NCI-H2227 (cell line): ENCODE measurements around the gene AOPEP.

Experiments
- DNase-seq: peaks from one replicate; lab custom pipeline; 2025; ENCODE audit not compliant: unreplicated experiment; lab: John Stamatoyannopoulos, UW

AOPEP gene

DNA sequence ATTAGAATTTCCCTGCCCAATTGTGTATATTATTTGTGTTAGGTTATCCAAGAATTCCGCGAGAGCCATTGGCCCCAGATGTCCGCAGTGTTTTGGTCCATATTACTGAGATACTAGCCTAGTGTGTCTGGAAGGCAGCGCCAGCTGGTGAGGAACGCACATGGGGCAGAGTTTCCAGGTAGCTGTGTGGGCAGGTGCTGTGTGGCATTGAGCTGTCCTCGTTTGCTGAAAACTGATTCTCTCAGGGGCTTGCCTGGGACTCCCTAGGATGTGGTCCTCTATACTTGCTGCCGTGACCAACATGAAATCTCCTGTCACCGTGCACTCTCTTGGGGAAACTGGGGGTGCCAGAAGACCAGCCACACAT, 302.3 kb downstream of the AOPEP start:
- no peak for DNase-seq

DNA sequence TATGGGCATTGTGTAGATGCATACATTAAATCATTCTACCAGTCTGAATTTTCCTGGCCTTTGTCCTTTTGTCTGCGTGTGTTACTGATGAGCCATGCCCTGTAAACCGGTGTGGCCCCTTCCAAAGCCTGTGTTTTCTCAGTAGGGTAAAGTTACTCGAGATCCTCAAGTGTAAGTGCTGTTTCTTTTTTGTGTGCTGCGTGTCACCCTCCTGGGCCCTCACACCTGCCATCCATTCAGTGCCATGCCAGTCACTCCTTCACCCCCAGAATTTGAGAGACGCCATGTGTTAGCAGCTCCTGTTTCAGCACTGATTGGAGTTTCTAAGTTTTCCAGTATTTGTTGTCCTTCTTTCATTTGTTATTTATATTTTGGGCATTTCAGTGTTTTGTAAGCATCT, 302.8 kb downstream of the AOPEP start:
- no peak for DNase-seq

DNA sequence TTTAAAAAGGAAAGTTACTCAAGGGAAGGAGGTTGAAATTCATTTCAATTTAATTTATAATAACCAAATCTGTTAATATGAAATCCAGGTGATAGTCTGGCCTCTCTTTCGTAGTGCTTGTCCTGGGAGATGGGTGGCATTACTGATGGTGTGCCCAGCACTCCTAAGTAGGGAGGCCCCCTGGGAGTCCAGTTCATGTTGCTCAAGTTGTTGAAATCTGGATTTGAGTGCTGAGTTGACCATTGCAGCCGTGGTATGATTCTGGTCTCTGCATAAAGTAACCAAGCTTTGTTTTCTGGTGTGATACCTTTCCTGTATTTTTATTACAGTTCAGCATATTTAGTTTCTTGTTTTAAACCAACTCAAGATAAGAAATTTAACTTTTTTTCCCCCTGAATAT, 303.2 kb downstream of the AOPEP start:
- no peak for DNase-seq

DNA sequence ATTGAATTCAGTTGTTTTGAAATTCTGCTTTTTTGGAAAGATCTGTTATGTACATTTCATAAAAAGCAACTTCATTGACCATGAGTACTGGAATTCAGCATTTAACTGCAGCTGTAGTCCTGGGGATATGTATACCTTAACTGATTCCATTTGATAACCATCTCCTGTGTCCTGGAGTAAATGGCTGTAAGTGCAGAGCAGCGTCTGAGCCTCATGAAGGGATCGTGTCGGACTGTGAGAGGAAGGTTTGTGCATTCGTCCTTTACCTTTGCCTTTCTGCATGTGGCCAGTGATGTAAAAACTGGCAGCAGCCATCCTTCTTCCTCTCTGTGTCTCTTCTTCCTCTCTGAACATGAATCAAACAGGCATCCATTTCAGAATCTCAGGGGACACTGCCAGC, 303.8 kb downstream of the AOPEP start:
- no peak for DNase-seq

DNA sequence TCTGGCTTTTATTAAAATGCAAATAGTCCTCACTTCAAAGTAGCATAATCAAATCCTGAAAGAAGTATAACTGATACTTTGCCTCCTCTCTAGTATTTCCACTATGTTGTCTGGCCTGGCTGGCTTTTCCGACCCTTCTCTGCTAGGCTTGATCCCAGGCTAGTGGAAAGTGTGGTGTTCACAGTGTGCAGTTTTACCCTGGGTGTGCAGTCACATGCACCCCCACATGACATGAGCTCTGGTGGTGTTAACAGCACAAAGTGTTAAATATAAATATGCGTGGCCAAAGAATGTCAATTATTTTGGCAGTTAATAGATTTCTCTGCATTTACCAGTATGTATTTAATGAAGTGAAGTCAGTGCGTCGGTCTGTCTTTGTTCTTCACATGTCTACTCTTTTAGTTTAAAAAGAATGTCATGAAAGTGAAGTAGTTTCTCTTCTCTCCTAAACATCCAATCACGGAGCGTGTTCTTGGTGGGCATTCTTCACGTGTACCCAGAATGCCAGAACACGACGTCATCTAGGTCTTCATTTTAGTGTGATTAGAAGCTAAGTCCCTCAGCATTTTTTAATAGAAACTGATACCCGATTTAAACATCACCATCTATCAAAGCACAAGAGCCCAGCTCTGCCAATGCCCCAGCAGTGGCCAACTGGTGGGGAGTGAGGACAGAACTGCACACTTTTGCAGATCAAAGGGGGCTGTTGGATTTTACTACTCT, 304.6 kb downstream of the AOPEP start:
- no peak for DNase-seq

DNA sequence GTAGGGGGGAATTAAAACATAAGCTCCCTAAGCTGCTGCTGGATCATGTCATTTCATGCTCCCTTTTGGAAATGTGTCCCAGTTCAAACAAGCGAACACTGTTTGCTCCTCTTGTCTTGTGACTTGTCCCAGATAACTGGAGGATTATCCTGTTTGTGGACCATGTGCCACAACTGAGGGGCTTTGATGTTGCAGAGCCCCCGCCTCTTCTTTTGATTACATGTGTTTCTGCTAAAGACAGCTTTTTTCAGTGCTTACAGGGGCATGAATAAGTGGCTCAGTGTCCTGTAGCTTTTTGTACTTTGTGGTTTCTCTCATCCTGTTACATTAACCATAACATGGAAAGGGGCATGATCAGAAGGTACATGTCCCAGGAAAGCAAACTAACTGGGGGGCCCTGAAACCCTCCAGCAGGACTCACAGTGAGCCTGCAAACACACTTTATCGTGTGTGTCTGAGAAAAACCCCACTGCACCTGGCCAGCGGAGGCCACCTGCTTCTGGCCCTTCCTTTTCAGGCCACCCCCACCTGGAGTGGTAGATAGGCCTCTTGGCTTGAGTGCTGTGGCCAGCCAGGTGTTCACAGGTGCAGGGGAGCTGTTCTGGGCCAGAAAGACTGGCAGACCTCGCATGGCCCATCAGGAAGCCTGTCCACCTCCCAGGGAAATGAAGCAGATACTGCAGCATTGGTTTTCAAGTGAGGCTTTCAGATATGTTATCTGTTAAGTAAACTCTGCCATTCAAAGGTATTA, 305.4 kb downstream of the AOPEP start:
- no peak for DNase-seq

DNA sequence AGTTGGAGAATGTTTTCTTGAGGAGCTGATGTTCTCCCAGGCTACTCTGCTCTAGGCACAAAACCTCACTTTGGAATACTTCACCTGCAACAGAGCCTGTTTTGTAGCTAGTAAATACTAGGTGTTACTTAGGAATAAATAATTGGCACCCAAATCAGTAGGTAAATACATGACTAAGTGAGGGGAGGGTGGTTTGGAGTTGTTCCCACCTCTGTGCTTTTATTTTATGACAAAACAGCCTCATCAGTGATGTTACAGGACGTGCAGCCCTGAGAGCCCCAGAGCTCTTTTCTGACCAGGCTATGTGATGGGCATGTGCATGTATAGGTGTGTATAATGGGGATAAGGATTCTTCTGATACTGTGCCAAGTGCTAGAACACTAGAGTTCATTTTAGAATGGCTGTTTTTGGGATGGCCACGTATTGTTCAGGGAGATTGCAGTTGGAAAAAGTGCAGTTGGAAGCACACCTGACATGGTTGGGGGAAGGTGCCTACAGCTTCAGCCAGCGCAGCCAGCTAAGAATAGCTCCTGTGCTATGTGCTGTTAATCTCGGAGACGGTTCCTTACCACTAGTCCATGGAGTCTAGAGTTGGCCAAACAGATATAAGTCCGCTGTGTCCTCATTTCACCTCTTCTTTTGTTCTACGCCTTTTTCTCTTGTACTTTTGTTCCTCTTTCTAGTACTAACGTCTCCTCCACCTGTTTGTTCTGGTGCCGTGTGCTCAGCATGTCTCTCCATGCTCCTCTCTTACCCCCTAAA, 306.3 kb downstream of the AOPEP start:
- DNase-seq: no peak

DNA sequence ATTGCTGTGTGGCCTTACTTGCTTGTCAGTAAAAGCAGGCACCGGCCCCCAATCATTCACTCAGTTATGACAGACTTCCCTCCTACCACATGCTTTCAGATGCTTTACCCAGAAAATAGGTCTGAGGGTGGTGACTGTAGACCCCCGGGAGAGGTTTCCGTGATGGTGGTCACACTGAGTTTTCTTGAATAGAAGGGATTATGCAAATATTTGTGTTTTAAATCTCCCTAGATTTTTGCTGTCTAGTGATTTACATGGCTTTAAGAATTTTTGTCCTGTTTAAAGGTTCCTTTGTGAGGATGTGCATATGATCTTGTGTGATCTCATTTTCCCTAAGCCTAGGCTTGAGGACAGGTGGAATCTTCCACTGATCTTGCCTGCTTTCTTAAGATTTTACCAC, 309.3 kb downstream of the AOPEP start:
- DNase-seq: no peak

DNA sequence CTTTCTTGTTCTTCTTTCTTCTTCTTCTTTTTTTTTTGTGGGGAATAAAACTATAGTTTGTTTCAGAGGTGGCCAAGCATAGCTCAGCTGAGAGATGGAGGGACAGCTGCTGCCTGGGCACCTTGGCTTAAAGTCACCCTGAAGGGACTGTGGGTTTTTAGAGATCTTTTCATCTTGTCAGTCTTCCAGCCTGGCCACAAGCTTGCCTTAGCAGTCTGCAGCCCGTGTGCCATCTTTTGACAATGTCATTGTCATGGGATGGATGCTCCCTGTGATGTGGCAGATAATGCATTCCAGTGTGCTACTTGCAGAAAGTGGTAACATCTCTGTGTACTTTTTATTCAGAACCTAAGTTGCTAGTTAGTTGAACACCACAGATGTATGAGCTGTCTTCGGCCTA, 310.2 kb downstream of the AOPEP start:
- DNase-seq: no peak

DNA sequence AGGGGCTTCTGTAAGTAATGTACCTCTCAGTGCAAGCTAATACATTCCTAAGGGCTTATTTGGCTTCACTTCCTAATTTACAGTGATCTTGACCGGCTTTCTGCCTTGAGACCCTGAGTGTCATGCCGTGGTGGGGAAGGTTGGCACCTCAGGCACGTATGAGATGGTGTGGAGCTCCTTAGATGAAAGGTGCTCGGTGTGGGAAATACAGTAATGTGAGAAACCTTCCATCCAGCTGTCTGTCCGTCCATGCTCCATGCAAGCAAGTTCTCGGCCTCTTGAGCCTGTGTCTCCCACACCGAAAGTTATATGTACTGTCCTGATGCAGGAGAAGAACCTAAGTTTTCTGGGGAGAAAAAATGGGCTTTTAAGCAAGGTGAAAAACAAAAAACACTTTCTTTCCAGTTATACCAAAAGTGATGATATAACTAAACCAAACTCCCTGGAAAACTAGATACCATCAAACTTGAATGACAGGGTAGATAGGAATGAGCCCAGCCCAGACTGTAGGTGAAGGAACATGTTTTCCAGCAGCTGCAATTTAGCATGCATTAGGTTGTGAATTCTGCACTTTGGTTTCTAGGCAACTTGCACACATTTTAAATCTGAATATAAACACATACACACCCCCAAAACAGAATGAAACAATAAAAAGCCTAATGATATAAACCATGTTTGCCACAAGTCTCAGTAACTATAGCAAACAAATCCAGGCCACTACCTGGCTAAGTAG, 311.5 kb downstream of the AOPEP start:
- DNase-seq: no peak

DNA sequence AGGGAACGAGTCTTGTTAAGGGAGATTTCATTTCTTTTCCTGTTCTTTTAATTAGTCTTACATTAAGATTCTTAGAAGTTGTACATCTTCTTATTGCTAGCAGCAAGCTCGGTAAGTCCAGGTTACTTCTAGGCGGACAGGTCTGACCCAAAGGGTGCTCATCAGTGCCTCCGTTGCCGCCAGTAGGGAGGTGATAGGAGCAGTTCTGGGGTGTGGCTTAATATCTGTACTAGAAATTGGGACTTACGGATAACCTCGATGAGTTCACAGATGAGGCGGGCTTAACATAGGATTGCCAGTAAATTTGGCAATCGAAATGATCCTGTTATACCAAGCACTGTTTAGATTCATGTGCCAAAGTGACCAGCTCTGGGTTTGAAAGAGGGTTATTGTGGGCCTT, 312.2 kb downstream of the AOPEP start:
- no peak for DNase-seq

DNA sequence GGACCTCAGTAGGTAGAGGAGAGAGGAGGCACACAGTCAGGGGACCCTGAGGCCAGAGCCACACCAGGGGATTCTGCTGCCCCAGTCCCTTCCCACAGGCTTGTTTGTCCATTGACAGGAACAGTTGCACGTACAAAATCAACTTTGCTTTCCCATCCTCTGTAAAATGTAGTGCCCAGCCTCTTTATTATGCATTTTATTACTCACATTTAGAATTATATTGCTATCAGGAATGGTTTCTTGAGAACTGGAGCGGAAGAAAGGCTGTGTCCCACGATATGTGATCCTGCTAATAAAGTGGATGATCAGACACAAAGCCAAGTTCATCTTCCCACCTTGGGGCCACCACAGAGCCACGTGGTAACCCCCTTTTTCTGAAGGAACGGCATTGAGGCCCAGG, 313.6 kb downstream of the AOPEP start:
- DNase-seq: no peak

DNA sequence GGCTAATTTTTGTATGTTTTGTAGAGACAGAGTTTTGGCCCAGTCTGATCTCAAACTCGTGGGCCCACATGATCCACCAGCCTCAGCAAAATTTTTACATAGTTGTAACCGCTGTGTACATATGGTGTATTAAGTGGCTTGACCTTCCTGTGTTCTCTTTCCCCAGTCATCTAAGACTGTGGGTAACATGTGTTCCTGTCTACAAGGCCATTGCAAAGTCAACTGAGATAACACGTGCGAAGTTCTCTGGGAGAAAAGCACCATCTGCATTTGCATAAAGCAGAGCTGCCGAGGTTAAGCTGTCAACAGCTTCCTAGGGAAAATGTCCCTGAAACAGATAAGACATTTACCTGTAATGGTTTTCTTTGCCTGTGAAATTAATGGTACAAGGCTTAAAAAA, 317.3 kb downstream of the AOPEP start:
- DNase-seq: no peak

DNA sequence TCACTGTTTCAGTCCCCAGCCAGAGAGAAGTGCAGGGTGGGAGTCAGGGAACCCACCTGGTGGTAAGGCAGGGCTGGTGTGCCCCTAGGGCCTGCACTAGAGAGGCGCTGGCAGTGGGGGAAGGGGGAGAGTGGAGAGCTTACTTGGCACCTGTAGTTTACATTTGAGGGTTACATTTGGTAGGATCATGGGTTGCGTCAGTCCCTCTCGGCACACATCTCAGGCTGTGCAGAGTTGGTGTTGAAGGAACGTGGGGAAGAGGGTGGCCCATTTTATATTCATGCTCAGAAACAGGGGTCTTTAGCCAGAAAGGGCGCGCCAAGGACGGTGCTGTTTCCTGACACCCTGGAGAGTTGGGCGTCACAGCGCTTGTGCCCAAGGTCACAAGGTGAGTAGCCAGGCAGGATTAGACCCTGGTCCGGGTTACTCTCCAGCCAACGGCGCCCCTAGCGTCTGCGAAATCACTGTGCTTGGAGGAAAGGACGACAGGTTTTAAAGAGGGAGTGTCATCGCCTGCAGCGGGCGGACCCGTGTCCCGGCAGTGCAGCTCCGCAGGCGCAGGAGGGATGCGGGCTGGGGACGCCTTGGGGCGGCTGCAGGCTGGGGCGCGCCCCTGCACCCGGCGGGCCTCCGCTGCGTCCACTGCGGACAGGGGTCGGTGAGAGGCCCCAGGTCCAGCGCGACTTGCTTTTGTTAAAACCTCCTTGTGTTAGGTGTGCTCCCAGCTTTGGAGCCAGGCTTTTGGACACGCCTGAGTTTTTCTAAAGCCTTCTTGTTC, 318.4 kb downstream of the AOPEP start:
- no peak for DNase-seq

DNA sequence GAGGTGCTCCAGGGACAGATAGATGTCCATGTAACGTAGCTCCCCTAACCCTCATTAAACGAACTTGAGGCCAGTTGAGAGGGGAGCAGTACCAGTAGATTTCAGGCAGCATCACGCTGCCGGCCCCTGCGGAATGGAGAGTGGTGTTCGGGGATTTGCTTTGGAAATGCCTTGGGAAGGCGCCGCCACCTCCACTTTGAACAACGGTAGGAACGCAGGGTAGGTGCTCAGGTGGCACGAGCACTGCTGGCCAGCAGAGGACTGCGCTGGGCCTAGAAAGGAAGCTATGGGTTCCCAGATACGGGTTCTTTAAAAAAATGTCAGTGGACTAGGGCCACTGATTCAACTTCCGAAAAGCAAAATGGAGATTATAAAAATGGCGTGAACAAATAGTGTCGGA, 319.3 kb downstream of the AOPEP start:
- DNase-seq: no peak

DNA sequence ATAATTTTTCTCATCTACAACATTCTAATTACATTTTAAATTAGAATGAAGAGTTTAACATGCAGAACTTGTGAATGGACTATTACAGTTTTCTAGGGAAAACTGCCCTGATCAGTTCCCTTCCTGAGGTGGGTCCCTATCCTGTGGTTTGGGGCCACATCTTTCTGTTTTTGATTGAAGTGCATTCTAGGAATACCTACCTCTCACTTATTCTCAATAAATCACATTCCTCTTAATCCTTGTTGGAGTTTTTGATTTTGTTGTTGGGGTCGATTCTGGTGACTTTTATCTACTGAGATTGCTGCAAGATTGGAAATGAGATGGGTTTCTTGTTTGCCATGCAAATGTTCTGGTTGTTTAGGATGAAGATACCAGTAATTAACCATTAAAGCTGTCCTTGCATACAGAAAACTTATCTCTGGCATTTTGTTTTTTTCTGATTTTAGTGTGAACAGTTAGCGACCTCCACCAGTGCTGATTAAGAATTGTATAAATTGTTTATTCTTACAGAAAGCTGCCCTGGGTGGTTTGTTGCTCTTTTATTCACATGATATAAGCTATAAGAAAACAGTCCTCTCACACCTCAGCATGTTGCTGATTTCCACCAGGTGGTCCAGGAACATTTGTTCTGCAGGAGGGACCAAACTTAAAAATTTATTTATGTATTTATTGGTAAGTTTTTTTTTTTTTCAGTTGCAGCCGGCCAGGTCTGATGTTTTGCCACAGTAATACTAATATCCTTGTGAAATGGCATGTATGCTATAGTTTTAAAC, 321.1 kb downstream of the AOPEP start:
- no peak for DNase-seq

DNA sequence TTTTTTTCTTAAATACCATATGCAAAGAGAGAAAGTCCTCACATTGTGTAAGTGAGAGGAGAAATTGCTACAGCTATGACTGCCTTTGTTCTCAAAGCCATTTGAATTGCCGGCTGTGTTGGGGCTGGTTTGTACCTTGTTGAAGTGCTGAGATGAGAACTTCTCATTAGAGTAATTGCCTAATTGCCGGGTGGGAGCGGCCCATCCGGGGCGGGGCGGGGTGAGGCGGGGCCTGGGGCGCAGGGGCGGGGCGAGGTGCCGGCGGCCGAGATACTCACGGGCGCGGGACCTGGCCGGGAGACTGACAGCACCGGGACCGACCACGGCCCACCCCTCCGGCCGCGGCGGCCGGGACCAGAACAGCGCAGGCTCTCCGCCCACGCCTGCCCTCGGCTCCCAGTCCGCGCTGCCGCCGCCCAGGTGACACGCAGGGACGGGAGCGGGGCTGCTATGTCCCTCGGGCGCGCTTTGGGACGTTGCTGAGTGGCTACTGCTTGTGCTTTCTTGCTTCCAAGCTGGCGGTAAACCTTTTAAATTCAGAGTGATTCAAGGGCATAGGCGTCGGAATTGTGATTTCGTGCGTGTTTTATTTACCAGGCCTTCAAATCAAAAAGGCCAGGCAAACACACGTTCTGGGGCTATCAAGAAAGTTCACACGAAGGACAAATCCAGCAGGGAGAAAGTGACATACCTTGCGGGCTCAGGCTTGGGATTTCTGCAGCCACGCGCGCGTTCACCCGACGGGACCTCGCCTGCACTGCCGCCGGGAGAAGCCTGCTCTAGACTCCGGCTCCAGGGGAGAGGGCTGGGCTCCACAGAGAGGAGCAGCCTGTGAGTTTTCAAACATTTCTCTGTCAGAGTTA, 322.0 kb downstream of the AOPEP start:
- DNase-seq: peak; percentile 25

DNA sequence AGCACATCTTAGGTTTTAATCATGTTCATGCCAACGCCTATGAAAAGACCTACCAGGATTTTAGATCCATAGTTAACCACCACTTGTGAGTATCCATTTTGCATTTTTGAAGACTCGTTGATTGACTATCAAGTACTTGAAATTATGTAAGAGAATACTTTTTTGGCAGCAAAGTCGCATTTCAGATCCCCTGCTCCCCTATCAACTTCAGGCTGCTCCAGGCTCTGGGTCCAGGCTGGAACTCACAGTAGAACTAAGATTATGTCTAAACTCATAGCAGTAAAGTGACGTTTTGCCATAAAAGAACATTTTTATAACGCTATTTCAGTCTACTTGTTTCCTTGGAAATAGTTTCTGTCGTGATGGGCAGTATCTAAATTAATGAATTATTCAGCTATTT, 323.3 kb downstream of the AOPEP start:
- DNase-seq: no peak
